NCI-H1694 (cell line): ENCODE measurements around the gene ACTL8.

Experiments
- DNase-seq: peaks from one replicate; lab custom pipeline; 2025; lab: John Stamatoyannopoulos, UW

ACTL8 gene, protein sequence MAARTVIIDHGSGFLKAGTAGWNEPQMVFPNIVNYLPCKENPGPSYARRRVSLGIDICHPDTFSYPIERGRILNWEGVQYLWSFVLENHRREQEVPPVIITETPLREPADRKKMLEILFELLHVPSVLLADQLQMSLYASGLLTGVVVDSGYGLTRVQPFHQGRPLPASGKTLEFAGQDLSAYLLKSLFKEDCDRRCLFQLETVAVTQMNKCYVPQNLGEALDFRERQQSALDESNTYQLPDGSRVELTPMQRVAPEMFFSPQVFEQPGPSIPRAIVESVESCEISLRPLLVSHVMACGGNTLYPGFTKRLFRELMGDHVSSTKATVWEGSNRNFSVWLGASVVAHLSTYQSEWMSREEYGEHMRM

GRCh38 chr1:17755120-17755519, at the start of gene ACTL8:
Gene ACTL8 (plus strand): TSS chr1:17755333. CDS start chr1:17823009, 67,676 bp downstream.
- no peak for DNase-seq

GRCh38 chr1:17706445-17706844, 48.7 kb upstream of the ACTL8 start:
- no peak for DNase-seq

- DNase-seq: no peak
Observed at GRCh38 chr1:17709981-17710380, 45.2 kb upstream of the ACTL8 start.

DNA sequence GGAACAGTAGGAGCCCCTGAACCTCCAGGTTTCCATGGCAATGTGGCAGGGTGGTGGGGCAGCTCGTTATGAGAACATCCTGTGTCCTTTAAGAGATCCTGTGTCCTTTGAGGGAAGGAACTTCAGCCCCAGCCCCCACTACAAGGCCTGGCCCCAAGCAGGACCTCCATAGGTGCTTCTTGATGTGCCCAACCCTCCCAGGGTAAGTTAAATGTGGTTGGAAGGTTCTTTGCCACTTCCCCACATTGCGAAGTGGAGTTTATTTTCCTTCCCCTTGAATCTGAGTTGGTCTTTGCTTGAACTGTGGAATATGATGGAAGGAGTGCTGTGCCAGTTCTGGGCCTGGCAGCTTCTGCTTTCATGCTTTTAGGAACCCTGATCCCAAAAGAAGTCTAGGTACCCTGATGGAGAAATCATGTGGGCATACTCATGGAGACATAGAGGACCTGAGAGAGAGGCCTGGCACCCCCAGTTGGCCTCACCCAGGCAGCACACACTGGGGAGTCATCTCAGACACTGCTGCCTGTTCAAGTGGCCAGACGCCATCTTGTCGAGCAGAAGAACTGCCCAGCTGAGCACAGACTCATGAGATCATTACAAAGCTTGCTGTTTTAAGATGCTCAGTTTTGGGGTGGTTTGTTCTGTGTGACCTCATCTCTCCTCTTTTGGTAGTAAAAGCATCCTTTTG, 44.1 kb upstream of the ACTL8 start:
- no peak for DNase-seq

GRCh38 chr1:17711577-17711910, 43.6 kb upstream of the ACTL8 start:
- DNase-seq: no peak

DNA sequence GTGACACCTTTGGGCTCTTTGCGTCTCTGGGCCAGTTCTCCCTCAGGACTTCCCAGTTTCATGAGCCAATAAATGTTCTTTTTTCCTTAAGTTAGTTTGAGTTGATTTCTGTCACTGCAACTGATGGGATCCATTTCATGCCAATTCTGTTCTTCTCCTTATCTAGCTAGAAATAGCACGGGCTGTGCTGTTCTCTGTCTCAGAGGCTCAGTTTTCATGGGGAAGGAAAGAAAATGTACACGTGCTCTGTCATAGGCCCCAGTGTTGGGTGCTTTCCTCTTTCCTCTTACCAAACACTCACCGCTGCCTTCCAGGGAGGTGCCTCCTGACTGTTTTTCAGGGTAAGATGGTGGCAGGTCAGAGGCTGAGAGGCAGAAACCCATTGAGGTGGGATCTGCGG, 43.2 kb upstream of the ACTL8 start:
- no peak for DNase-seq

DNA sequence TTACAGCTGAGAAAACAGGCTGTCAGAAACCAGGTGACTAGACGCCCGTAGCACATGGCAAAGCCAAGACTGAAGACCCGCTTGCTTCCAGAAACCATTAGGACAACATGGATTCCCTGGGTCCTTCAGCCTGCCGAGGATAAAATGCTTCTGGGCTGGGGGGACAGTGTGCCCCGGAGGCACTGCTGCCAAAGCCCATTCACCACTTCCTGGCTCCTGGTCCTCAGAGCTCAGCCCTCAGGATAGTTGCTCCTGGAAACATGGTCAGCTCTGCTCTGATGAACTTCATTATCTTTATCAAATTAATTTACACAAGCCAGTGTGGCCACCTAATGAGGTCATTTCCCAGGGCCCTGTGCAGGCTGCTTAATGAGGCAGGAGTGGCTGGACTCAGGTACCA, 41.1 kb upstream of the ACTL8 start:
- DNase-seq: no peak

GRCh38 chr1:17717594-17718535, 37.3 kb upstream of the ACTL8 start:
- DNase-seq: no peak

DNA sequence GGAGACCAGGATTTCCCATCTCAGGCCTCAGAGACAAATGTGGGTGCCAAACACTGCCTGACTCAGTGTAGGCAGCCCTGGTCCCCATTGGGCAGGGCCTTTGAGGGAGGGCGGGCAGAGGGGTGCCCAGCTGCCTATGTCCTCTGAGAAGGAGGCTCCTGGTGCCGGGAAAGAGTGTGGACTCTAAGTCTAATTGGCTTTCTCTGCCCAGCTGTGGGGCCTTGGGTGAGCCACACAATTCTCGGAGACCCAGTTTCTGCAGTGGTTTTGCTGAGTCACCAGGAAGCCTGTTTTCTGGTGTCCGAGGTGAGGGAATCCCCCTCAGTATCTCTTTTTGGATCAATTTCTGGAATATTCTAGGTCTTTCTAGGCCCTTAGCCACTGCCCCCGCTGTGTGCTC, 35.3 kb upstream of the ACTL8 start:
- no peak for DNase-seq

DNA sequence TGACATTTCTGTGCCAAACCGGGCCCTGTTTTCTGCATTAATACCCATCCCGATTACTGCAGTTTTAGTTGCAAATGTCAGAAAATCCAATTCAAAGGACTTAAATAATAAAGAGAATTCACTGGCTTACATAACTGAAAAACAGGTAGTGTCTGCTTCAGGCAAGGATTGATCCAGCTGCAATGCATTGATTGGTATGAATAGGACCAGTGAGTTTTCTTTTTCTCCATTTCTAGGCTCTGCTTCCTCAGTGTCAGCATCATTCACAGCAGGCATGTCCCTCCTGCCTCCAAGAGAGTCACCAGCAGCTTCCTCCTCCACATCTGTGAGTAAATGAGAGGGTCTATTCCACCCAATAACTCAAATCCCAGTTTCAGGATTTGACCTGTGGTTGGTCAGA, 33.7 kb upstream of the ACTL8 start:
- DNase-seq: no peak

DNA sequence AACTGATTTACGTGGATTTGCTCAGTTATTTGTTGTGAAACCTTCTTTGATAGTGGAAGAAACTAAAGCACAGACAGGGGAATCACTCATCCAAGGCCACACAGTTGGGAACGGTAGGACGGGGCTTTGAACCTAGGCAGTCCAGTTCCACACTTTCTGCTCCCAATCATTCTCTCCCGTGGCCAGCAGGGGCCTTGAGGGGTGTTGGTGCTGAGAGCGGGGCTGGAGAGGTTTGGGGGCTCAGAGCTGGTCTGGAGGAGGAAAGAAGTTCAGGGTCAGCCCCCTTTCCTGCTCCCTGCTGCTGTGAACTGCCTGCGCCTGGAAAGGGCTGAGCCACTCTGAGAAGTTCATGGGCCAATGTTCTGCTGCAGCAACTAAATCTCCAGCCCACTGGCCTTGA, 31.4 kb upstream of the ACTL8 start:
- no peak for DNase-seq

GRCh38 chr1:17724150-17724549, 31.0 kb upstream of the ACTL8 start:
- no peak for DNase-seq

GRCh38 chr1:17725084-17725719, 29.9 kb upstream of the ACTL8 start:
- no peak for DNase-seq

GRCh38 chr1:17725811-17726582, 29.1 kb upstream of the ACTL8 start:
- no peak for DNase-seq

- no peak for DNase-seq
Observed at GRCh38 chr1:17728123-17728712, 26.9 kb upstream of the ACTL8 start.

GRCh38 chr1:17729248-17729647, 25.9 kb upstream of the ACTL8 start:
- DNase-seq: no peak

DNA sequence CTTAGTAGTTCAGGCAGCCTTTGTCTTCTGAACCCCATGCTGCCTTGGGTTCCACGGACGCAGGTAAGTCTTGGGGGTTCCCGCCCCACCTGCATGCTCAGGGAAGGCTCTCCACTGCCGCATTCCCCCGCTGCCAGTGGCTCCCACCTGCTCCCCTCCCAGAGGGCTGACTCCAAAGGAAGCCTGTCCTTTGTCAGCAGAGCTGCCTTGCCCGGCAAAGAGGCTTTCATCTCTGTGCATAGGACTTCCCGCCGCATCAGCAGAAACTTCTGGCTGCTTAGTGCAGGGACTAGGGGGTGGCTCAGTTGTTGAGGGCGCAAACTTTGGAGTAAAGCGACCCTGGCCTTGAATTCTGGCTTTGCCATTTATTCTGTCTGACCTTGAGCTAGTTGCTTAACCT, 25.2 kb upstream of the ACTL8 start:
- no peak for DNase-seq

- DNase-seq: no peak
Observed at GRCh38 chr1:17731460-17731859, 23.7 kb upstream of the ACTL8 start.

DNA sequence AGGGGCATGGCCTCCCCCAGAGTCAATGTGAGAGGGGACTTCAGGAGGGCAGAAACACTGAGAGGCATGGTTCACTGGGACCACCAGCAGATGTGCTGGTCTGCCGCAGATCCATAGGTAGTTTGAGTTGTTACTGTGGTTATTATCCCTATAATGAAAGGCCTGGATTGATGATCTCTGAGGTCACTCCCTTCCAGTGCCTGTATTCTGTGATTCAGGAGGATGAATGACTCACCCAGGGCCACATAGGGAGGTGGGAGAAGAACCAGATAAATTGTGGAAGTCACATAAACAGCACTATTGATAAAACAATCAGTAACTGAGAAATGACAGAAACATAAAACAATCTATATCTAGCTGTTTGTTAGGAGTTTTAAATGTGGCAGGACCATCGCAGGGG, 22.7 kb upstream of the ACTL8 start:
- DNase-seq: no peak

DNA sequence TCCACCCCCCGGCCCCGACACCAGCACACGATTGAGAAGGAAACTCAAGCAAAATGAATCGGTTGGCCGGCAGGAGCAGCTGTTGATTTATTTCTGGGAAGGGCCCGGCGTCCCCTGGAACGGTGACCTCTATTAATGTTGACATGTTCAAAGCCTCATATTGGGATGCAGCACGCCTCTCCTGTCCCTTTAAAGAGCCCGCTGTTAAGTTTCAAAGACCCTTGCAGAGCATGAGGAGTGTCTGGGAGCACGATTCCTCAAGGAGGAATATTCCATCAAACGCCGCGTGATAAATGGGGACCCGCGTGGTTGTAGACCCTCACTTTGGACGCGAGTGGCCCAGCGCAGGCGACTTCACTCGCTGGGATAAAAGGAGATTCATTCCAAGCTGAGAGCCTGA, 21.5 kb upstream of the ACTL8 start:
- no peak for DNase-seq

DNA sequence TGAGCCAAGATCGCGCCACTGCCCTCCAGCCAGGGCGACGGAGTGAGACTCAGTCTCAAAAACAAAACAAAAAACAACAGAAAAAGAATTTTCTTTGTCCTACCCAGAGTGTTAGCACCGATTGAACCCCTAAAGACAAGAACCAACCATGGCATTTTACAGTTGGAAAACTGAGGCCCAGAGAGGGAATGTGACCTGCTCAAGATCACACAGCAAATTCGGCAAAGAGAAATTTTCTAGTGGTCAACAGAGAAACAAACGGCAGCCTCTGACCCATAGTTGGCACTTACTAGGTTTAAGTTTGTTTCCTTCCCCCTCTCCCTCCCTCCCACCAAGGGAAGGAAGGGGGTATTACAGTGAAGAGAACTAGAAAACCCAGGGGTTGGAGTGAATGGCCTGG, 20.5 kb upstream of the ACTL8 start:
- DNase-seq: no peak
